ENCODE data around the gene TRIM36. TPM values are rescaled to one million over a fixed set of nuclear protein-coding genes. Genes with fewer than 3 reads are reported as not detected.

TRIM36 gene
- polyA plus RNA-seq, 1 of the 3 experiments (the other 2 are of a cell fraction), result 0.16 TPM

DNA sequence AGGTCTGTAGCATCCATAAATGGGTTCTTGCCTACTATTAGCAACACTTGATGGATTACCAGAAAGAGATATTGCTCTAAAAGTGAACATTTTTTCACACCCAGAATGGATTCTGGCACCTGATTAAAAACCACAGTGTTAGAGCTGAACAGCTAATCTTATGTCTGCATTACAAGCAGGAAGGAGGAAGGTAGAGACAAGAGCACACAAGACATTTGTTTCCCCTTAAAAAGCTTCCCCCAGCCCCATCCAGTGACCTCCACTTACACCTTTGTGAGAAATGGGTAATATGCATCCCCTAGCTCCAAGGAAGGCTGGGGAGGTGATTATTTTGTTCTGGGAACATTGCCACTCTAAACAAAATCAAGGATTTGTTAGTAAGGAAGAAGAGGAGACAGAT lies 12.0 kb upstream of the TRIM36 start:
- peaks cover 0 to 3% of the 10 kb centered on the region in 2 experiments for H3K36me3 ChIP-seq (replicated peaks in 1 of 2; ENCODE audit: control insufficient read depth in 1 of 2, insufficient read depth in 2 of 2, low read length in 1 of 2)
- no peaks in the 10 kb centered on the region for H4K20me1 ChIP-seq (ENCODE audit: insufficient read depth)
- peaks cover 32% of the 10 kb centered on the region for H3K27me3 ChIP-seq (ENCODE audit: insufficient read depth)
- CTCF ChIA-PET, result interaction anchor here (0.6 to 3.1 kb wide), 4 partner anchors 9 to 84 kb away, joined by 3 to 12 read pairs (median 6); no protein-coding TSS in a partner anchor
- H3K4me1 ChIP-seq (ENCODE audit: control insufficient read depth in 1 of 2, insufficient read depth in 2 of 2, low read depth in 1 of 2, low read length in 1 of 2), result peaks cover 0 to 2% of the 10 kb centered on the region in 2 experiments; a peak in 1 of 4 replicates
- H3K4me3 ChIP-seq (ENCODE audit: low read depth in 2 of 2, low read length in 1 of 2), result no peak overlapping the region
- no peak overlapping the region for H3K27ac ChIP-seq (ENCODE audit: low read depth in 2 of 2, low read length in 1 of 2)
- H3K79me2 ChIP-seq (ENCODE audit: insufficient read depth), result no peaks in the 10 kb centered on the region
- DNase-seq, result no peak
- H3K4me2 ChIP-seq, result no peak overlapping the region
- no peaks in the 10 kb centered on the region for H3K9me3 ChIP-seq
- no peaks in the 10 kb centered on the region for H3F3A ChIP-seq (replicated peaks; ENCODE audit: insufficient read depth)
- no peak for TF ChIP-seq POLR2AphosphoS5 (IDR thresholded peaks at IDR 0.05; ENCODE audit: low read depth, low read length)
- TF ChIP-seq, protein P1, sequence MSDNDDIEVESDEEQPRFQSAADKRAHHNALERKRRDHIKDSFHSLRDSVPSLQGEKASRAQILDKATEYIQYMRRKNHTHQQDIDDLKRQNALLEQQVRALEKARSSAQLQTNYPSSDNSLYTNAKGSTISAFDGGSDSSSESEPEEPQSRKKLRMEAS (IDR thresholded peaks at IDR 0.05; ENCODE audit: low read depth), result no peak
- TF ChIP-seq RCOR1 (IDR thresholded peaks at IDR 0.05; ENCODE audit: low read length), result no peak
- no peak for TF ChIP-seq JUND (IDR thresholded peaks at IDR 0.05)
- TF ChIP-seq NRF1 (IDR thresholded peaks at IDR 0.05; ENCODE audit: low read depth, low read length), result no peak
- no peak for TF ChIP-seq YY1 (IDR thresholded peaks at IDR 0.05; ENCODE audit: low read depth)
- TF ChIP-seq TAF1 (IDR thresholded peaks at IDR 0.05; ENCODE audit: borderline replicate concordance, low read depth, low read length), result no peak
- TF ChIP-seq RAD21 (IDR thresholded peaks at IDR 0.05; ENCODE audit: low read length), result no peak
- TF ChIP-seq, protein P2, sequence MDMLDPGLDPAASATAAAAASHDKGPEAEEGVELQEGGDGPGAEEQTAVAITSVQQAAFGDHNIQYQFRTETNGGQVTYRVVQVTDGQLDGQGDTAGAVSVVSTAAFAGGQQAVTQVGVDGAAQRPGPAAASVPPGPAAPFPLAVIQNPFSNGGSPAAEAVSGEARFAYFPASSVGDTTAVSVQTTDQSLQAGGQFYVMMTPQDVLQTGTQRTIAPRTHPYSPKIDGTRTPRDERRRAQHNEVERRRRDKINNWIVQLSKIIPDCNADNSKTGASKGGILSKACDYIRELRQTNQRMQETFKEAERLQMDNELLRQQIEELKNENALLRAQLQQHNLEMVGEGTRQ (IDR thresholded peaks at IDR 0.05; ENCODE audit: borderline replicate concordance, low read depth, low read length), result no peak
- TF ChIP-seq, protein P3, sequence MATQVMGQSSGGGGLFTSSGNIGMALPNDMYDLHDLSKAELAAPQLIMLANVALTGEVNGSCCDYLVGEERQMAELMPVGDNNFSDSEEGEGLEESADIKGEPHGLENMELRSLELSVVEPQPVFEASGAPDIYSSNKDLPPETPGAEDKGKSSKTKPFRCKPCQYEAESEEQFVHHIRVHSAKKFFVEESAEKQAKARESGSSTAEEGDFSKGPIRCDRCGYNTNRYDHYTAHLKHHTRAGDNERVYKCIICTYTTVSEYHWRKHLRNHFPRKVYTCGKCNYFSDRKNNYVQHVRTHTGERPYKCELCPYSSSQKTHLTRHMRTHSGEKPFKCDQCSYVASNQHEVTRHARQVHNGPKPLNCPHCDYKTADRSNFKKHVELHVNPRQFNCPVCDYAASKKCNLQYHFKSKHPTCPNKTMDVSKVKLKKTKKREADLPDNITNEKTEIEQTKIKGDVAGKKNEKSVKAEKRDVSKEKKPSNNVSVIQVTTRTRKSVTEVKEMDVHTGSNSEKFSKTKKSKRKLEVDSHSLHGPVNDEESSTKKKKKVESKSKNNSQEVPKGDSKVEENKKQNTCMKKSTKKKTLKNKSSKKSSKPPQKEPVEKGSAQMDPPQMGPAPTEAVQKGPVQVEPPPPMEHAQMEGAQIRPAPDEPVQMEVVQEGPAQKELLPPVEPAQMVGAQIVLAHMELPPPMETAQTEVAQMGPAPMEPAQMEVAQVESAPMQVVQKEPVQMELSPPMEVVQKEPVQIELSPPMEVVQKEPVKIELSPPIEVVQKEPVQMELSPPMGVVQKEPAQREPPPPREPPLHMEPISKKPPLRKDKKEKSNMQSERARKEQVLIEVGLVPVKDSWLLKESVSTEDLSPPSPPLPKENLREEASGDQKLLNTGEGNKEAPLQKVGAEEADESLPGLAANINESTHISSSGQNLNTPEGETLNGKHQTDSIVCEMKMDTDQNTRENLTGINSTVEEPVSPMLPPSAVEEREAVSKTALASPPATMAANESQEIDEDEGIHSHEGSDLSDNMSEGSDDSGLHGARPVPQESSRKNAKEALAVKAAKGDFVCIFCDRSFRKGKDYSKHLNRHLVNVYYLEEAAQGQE (IDR thresholded peaks at IDR 0.05; ENCODE audit: low read depth, low read length), result no peak
- no peak for TF ChIP-seq RFX5 (IDR thresholded peaks at IDR 0.05; ENCODE audit: low read length)
- TF ChIP-seq MEF2A (IDR thresholded peaks at IDR 0.05; ENCODE audit: borderline replicate concordance, low read depth), result no peak
- no peak for TF ChIP-seq ELF1 (IDR thresholded peaks at IDR 0.05)
- TF ChIP-seq EP300 (IDR thresholded peaks at IDR 0.05; ENCODE audit: borderline replicate concordance in 1 of 2, low read depth in 1 of 2, low read length in 1 of 2), result no peak
- TF ChIP-seq, protein P4, sequence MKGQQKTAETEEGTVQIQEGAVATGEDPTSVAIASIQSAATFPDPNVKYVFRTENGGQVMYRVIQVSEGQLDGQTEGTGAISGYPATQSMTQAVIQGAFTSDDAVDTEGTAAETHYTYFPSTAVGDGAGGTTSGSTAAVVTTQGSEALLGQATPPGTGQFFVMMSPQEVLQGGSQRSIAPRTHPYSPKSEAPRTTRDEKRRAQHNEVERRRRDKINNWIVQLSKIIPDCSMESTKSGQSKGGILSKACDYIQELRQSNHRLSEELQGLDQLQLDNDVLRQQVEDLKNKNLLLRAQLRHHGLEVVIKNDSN (IDR thresholded peaks at IDR 0.05; ENCODE audit: borderline replicate concordance, low read depth), result no peak
- TF ChIP-seq FOXJ3 (CRISPR knock-in tag; IDR thresholded peaks at IDR 0.05), result no peak
- TF ChIP-seq SMC3 (IDR thresholded peaks at IDR 0.05; ENCODE audit: low read depth, low read length), result no peak
- POLR2A ChIA-PET, result interaction anchor here (1.7 kb wide), 1 partner anchor 11 kb away, joined by 7 read pairs; the partner anchor contains the start of gene TRIM36
- H3K9me2 ChIP-seq, result no peaks in the 10 kb centered on the region; the same call in 1 of the 2 replicates
- no peak overlapping the region for H2AFZ ChIP-seq (ENCODE audit: low read depth)
- no peak overlapping the region for H3K9ac ChIP-seq
